ENCODE data around the gene NEURL4.
"Not testable (repeated sequence)": the region's sequence is repeated elsewhere in the genome, so short reads cannot be mapped to it uniquely, and the experiment has no call there.

NEURL4 gene

GRCh38 chr17:7328840-7329373 is at the start of gene NEURL4:
NEURL4 (minus strand) TSS chr17:7329335; CDS start chr17:7329312, 23 bp downstream.
- DNase-seq (ENCODE audit: low read depth in 2 of 2): no peak

DNA sequence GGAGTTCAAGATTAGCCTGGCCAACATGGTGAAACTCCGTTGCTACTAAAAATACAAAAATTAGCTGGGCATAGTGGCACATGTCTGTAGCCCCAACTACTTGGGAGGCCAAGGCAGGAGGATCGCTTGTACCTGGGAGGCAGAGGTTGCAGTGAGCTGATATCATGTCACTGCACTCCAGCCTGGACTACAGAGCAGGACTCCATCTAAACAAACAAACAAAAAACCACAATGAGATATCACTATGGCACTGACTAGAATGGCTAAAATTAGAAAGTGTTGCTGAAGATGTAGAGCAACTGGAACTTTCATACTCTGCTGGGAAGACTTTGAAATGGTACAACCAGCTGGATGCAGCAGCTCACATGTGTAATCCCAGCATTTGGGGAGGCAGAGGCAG is 45.2 kb upstream of the NEURL4 start:
- no peak for DNase-seq (ENCODE audit: low read depth in 2 of 2)

DNA sequence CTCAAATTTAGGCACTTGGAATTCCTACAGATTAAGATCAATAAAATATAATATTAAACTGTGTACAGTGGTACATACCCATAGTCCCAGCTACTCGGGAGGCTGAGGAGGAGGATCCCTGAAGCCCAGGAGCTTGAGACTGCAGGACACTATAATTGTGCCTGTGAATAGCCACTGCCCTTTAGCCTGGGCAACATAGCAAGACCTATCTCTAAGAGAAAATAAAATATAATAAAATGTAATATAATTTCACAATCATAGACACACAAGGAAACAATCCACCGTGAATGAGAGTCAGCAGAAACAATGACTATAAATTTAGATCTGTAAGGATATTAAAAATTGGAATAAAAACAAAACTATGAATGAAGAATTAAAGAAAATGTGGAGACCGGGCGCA is 41.7 kb upstream of the NEURL4 start:
- no peak for DNase-seq (ENCODE audit: low read depth in 2 of 2)

DNA sequence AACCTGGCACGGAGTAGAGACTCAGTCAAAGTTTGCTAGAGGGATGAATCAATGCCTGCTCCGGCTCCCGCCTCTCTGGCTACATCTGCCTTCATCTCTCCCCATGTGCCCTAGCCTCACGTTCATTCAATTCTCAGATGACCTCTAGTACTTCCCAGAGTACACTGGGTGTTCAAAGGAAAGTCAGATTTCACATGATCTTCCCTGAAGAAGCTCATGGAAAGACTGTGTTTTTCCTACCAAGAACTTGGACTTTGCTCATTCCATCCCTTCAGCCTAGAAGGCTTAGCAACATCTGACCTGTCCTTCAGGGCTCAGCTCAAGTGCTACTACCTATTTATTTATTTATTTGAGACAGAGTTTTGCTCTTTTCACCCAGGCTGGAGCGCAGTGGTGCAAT is 40.7 kb upstream of the NEURL4 start:
- DNase-seq (ENCODE audit: low read depth in 2 of 2): no peak

DNA sequence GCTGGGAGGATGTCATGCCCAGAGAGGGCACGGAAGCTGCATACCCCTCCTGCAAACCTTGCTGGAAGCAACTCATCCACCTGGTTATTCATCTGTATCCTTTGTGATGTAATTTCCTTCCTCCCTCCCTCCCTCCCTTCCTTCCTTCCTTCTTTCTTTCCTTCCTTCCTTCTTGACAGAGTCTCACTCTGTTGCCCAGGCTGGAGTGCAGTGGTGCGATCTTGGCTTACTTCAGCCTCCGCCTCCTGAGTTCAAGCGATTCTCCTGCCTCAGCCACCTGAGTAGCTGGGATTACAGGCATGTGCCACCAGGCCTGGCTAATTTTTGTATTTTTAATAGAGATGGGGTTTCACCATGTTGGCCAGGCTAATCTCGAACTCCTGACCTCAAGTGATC is 39.5 kb upstream of the NEURL4 start:
- not testable (repeated sequence) for DNase-seq (ENCODE audit: low read depth in 2 of 2)

DNA sequence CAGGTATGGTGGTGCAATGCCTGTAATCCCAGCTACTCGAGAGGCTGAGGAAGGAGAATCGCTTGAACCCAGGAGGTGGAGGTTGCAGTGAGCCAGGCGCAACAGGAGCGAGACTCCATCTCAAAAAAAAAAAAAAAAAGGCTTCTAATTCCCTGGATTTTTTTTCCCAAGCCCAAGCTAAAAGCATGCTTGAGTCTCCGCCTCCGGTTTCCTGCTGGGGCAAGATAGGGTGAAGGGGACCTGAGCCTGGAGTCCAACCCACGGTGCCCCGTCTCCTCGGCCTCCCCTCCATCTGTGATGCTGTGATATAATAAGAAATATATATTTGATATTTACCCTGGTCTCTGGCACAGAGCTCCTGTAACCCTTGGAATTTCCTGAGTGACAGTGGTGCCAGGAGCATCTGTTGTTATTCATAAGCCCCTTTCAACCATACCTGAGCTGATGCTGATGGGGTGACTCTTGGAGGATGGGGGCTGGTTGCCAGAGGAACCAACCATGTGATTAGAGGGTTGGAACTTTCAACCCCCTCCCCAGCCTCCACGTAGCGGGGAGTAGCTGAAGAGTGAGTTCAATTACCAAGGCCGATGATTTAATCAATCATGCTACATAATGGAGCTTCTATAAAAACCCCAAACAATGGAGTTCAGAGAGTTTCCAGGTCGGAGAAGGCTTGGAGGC is 38.9 kb upstream of the NEURL4 start:
- no peak for DNase-seq (ENCODE audit: low read depth in 2 of 2)

DNA sequence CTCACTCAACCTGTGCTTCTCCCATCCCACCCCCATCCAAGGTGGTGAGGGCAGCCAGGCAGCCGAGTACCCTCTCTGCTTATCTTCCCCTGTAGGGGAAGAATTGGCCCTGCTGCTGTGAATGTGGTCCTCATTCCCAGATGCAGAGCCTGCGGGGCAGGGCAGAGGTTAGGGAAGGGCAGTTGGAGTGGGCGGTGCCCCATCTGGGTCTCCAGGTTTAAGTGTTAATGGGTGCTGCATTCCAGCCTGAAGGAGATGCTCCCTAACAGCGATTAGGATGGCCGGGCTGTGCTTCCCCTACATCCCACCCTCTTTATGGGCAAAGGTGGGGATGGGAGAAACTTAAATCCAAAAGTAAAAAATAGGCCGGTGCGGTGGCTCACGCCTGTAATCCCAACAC is 37.9 kb upstream of the NEURL4 start:
- no peak for DNase-seq (ENCODE audit: low read depth in 2 of 2)

DNA sequence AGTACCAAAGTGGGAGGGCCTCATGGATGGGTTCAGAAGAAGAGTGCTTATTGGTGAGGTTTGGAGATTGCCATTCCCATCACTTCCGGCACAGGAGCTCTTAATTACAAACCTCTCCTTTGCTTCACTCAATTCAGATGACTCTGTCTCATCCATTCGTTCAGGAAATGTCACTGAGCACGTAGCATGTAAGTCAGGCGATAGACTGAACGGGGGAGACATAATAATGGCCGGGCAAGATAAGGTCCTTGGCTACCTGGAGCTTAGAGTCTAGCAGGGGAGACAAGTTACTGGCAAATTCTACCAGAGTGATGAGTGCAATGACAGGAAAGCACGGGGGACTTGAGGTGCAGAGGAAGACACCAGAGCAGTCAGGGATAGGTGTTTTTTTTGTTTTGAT is 36.8 kb upstream of the NEURL4 start:
- DNase-seq (ENCODE audit: low read depth in 2 of 2): not testable (repeated sequence)

- DNase-seq (ENCODE audit: low read depth in 2 of 2): no peak
Measured at GRCh38 chr17:7363311-7363710, 34.2 kb upstream of the NEURL4 start.

DNA sequence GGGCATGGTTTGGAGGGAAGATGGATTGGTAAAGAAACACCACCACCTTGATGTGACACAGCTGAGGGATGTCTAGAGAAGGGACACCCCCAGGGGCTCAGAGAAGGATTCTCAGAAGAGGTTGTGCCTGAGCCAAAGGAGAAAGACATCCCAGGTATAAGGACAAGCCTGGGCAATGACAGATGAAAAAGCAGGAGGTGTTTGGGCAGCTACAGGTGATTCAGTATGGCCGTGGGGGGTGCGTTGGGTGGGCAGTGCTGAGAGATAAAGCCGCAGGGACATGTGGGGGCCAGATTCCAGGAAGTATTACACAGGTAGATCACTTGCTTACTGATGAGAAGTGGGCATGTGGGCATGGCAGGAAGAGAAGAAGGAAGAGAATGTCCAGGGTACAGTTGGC is 32.8 kb upstream of the NEURL4 start:
- no peak for DNase-seq (ENCODE audit: low read depth in 2 of 2)

DNA sequence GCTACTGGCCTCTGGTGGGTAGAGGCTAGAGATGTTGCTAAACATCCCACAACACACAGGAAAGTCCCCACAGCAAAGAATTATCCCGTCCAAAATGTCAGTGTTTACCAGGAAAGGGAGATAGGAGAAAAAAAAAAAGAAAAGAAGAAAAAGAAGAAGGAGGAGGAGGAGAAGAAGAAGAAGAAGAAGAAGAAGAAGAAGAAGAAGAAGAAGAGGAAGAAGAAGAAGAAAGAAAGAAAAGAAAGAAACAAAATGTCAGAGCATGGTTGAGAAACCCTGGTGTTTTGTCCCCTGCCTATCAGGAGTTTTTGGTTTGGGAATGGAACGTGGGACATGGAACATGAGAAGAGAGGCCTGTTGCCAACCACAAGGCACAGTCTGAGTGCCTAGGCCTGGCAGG is 28.2 kb upstream of the NEURL4 start:
- DNase-seq (ENCODE audit: low read depth in 2 of 2): no peak

- DNase-seq (ENCODE audit: low read depth in 2 of 2): no peak
Measured at GRCh38 chr17:7356756-7357155, 27.6 kb upstream of the NEURL4 start.

GRCh38 chr17:7356072-7356549 is 27.0 kb upstream of the NEURL4 start:
- peak; percentile 49 to 74 for DNase-seq (ENCODE audit: low read depth in 2 of 2)

GRCh38 chr17:7355573-7355972 is 26.4 kb upstream of the NEURL4 start:
- DNase-seq (ENCODE audit: low read depth in 2 of 2): no peak

- no peak for DNase-seq (ENCODE audit: low read depth in 2 of 2)
Measured at GRCh38 chr17:7355053-7355452, 25.9 kb upstream of the NEURL4 start, which contains the start of gene TMEM95. TMEM95 (plus strand) TSS chr17:7355156; CDS start chr17:7355205, 49 bp downstream.

- no peak for DNase-seq (ENCODE audit: low read depth in 2 of 2)
Measured at GRCh38 chr17:7354262-7354843, 25.2 kb upstream of the NEURL4 start.

- DNase-seq (ENCODE audit: low read depth in 2 of 2): no peak
Measured at GRCh38 chr17:7352910-7353635, 23.9 kb upstream of the NEURL4 start.

GRCh38 chr17:7352503-7352889 is 23.4 kb upstream of the NEURL4 start:
- DNase-seq (ENCODE audit: low read depth in 2 of 2): no peak

DNA sequence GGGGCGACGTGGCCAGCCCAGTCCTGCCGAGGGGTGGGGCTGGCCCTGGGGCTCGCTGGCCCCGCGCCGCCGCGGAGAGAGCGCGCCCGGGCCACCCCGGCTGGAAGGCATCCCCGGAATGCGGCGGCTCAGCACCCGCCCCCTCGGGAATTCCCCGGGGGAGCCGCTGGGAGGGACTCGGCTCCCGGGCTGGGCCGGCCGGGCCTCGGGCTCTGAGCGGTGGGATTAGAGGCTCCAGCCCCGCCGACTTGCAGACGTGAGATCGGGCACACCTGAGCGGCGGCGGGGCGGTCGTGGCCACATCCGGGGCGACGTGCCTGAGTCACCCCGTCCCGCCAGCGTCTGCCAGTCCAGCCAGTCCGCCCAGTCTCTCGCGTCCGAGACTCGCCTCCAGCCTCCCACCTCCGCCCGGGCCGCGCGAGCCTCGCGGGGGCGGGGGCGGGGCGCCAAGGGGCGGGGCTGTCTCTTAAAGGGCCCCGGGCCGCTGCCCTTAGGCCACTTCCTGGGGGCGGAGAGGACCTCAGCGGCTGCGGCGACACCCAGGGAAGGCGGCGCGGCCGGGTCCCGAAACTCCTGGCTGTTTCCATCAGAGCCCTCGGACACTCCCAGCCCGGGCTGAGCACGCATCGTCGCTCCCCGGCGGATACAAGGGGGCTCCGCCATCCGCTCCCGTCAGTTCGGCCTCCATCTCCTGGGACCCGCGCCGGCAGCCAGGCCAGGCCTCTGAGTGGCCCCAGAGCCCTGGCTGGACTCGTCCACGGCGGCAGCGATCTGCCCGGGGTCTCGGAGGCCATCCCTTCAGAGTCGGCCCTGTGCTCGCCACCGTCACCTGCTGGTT is 22.7 kb upstream of the NEURL4 start, which contains the start of gene KCTD11:
Gene KCTD11, plus strand, starts transcription at position 498 of the 838 bp plus-strand sequence.
- DNase-seq (ENCODE audit: low read depth in 2 of 2): peak; percentile 45 to 53

DNA sequence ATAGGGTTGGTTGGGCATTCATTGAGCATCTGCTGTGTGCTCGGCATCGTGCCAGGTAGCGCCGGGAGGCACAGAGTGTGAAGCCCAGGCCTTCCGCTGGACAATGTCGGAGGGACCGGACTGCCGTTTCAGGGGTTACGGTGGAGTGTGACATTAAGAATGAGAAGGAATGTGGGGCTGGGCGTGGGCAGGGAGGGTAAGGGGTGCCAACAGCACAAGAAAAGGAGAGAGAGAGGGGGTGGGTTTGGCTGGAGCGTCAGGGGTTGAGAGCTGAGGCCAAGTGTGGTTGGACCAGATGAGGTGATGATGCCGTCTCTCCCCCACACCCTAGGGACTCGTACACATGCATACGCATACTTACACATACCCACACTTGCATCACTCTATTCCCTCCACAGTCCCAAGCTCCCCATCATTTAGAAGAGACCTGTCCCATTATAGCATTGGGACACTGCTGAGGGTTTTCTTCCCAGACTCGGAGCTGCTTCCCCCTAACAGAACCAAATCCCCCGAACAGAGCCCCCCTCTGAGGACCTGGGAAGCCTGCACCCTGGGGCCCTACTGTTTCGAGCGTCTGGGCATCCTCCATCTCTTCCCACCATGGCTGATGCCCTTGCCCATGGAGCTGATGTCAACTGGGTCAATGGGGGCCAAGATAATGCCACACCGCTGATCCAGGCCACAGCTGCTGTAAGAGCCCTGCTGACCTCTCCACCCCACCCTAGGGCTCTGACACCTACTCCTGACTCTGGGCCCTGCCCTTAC is 19.5 kb upstream of the NEURL4 start:
- DNase-seq (ENCODE audit: low read depth in 2 of 2): no peak
